Tibial nerve (tissue), 3 donors: ENCODE measurements around the gene TRIML2.

Source experiments
- POLR2A ChIP-seq, 2 donors: fragments of 450-650 bp; IDR thresholded peaks; one replicate each; pipeline ENCODE4 v1.6.1; 2017; ENCODE audit warnings: antibody characterized with exemption in 2 of 2, mild to moderate bottlenecking in 2 of 2, moderate library complexity in 2 of 2
- TF ChIP-seq, protein P1 (sequence below), 5 experiments: fragments of 200-600 bp in 3 of 5; fragments of 450-650 bp in 2 of 5; sonication (generic) in 3 of 5; IDR thresholded peaks; one replicate each; pipeline ENCODE4 v1.5.1; 2016 to 2019; ENCODE audit warnings: antibody characterized with exemption in 5 of 5, mild to moderate bottlenecking in 3 of 5, moderate library complexity in 2 of 5

DNA sequence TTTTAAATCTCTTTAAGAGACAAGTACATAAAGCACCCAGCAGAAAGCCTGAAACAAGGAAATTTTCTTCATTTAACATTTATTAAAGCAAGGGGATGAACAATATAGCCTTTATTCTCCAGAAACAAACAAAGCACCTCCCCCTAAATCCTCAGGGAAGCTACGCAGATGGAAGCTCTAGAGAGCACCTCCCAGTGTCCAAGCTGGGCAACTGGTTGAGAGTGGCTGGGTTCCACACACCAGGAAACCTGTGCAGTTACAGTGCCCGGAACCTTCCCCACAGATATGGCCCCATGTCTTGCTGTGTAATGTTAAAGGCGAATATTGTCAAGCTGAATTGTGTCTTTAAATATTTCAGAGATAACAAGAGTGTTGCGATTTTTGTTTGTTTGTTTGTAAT is 21.0 kb upstream of the TRIML2 start:
- no peak for TF ChIP-seq POLR2A (IDR thresholded peaks at IDR 0.05)
- TF ChIP-seq, protein P1, sequence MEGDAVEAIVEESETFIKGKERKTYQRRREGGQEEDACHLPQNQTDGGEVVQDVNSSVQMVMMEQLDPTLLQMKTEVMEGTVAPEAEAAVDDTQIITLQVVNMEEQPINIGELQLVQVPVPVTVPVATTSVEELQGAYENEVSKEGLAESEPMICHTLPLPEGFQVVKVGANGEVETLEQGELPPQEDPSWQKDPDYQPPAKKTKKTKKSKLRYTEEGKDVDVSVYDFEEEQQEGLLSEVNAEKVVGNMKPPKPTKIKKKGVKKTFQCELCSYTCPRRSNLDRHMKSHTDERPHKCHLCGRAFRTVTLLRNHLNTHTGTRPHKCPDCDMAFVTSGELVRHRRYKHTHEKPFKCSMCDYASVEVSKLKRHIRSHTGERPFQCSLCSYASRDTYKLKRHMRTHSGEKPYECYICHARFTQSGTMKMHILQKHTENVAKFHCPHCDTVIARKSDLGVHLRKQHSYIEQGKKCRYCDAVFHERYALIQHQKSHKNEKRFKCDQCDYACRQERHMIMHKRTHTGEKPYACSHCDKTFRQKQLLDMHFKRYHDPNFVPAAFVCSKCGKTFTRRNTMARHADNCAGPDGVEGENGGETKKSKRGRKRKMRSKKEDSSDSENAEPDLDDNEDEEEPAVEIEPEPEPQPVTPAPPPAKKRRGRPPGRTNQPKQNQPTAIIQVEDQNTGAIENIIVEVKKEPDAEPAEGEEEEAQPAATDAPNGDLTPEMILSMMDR (IDR thresholded peaks at IDR 0.05), result no peak
